Nephron progenitor cell (in vitro differentiated cells): ENCODE measurements around the gene RAD51B.

Source experiments
- DNase-seq: peaks from one replicate; pipeline ENCODE4 v3.0.0; 2021
- H3K27ac Mint-ChIP-seq: 2 replicates; pipeline ENCODE4 v1.8.0; 2021; ENCODE audit warnings: mild to moderate bottlenecking, moderate library complexity, mixed read lengths
- H3K27me3 Mint-ChIP-seq: 2 replicates; pipeline ENCODE4 v1.8.0; 2021; ENCODE audit warnings: mild to moderate bottlenecking, low read depth, mixed read lengths; ENCODE audit not compliant: poor library complexity
- H3K36me3 Mint-ChIP-seq: 2 replicates; pipeline ENCODE4 v1.8.0; 2021; ENCODE audit warnings: low read depth, mixed read lengths
- H3K4me1 Mint-ChIP-seq: 2 replicates; pipeline ENCODE4 v1.8.0; 2021; ENCODE audit warnings: mixed read lengths
- H3K4me3 Mint-ChIP-seq: 2 replicates; pipeline ENCODE4 v1.8.0; 2021; ENCODE audit warnings: mild to moderate bottlenecking, moderate library complexity, mixed read lengths
- H3K9me3 Mint-ChIP-seq: 2 replicates; pipeline ENCODE4 v1.8.0; 2021; ENCODE audit warnings: mild to moderate bottlenecking, moderate library complexity, mixed read lengths
- TF ChIP-seq, protein P1 (sequence below): fragments of 200-600 bp; sonication (generic); IDR thresholded peaks from 2 replicates; pipeline ENCODE4 v1.5.0; 2021; ENCODE audit warnings: antibody characterized with exemption

Gene RAD51B

DNA sequence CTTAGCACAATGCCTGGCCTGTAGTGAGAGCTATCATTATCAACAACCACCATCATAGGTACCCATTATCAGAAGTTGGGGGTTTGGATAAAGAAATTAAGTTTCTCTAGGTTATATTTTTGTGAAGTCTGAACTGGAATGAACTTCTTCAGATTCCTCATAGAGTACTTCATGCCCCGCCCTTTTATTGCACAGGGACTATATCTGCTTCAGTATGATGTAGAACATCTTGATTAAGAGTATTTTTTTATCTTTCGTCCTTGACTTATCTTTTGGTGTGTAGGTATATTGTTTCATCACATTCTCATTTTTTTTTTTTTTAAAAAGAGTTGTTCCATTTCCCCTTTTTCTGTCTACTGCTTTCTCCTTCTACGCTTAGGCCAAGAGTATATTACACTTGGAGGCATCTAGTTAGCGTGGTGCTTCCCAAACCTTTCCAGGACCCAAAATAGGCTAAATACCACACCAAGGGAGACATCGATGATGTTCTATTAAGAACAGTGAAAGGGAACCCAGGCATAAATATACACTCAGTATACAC, 505.8 kb downstream of the RAD51B start:
- Mint-ChIP-seq H3K9me3 (no peaks in the 10 kb centered on the region), H3K4me1 (peaks cover 29% of the 10 kb centered on the region), H3K27me3 (no peaks in the 10 kb centered on the region), H3K27ac (no peak overlapping the region), H3K4me3 (no peak overlapping the region), H3K36me3 (no peaks in the 10 kb centered on the region)
- no peak for DNase-seq
- TF ChIP-seq, protein P1, sequence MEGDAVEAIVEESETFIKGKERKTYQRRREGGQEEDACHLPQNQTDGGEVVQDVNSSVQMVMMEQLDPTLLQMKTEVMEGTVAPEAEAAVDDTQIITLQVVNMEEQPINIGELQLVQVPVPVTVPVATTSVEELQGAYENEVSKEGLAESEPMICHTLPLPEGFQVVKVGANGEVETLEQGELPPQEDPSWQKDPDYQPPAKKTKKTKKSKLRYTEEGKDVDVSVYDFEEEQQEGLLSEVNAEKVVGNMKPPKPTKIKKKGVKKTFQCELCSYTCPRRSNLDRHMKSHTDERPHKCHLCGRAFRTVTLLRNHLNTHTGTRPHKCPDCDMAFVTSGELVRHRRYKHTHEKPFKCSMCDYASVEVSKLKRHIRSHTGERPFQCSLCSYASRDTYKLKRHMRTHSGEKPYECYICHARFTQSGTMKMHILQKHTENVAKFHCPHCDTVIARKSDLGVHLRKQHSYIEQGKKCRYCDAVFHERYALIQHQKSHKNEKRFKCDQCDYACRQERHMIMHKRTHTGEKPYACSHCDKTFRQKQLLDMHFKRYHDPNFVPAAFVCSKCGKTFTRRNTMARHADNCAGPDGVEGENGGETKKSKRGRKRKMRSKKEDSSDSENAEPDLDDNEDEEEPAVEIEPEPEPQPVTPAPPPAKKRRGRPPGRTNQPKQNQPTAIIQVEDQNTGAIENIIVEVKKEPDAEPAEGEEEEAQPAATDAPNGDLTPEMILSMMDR, result no peak

GRCh38 chr14:68327231-68327630, 507.7 kb downstream of the RAD51B start:
- H3K36me3 Mint-ChIP-seq, result no peaks in the 10 kb centered on the region
- no peak overlapping the region for H3K4me3 Mint-ChIP-seq
- no peak for DNase-seq

GRCh38 chr14:68328509-68328908, 508.9 kb downstream of the RAD51B start:
- Mint-ChIP-seq H3K27me3 (no peaks in the 10 kb centered on the region), H3K27ac (no peak overlapping the region), H3K36me3 (no peaks in the 10 kb centered on the region), H3K4me3 (no peak overlapping the region), H3K9me3 (no peaks in the 10 kb centered on the region), H3K4me1 (peaks cover 27% of the 10 kb centered on the region)
- no peak for DNase-seq
- TF ChIP-seq, protein P1, result no peak

More at GRCh38 chr14:68327231-68327630, 507.7 kb downstream of the RAD51B start:
- Mint-ChIP-seq H3K9me3 (no peaks in the 10 kb centered on the region), H3K4me1 (peaks cover 27% of the 10 kb centered on the region), H3K27ac (no peak overlapping the region), H3K27me3 (no peaks in the 10 kb centered on the region)
- TF ChIP-seq, protein P1, result no peak

GRCh38 chr14:68331426-68331825, 511.8 kb downstream of the RAD51B start:
- Mint-ChIP-seq H3K36me3 (no peaks in the 10 kb centered on the region), H3K4me3 (no peak overlapping the region), H3K4me1 (peaks cover 27% of the 10 kb centered on the region), H3K9me3 (no peaks in the 10 kb centered on the region), H3K27ac (peak overlapping the region; percentile 40), H3K27me3 (no peaks in the 10 kb centered on the region)
- TF ChIP-seq, protein P1, result no peak
- no peak for DNase-seq

- TF ChIP-seq, protein P1, result no peak
- Mint-ChIP-seq H3K9me3 (no peaks in the 10 kb centered on the region), H3K27ac (peak overlapping the region; percentile 57), H3K36me3 (no peaks in the 10 kb centered on the region), H3K4me1 (peaks cover 27% of the 10 kb centered on the region), H3K4me3 (no peak overlapping the region), H3K27me3 (no peaks in the 10 kb centered on the region)
- DNase-seq, result no peak
These were observed 512.4 kb downstream of the RAD51B start for GRCh38 chr14:68331991-68332390.

- no peak overlapping the region for H3K4me3 Mint-ChIP-seq
- H3K36me3 Mint-ChIP-seq, result peaks cover 4% of the 10 kb centered on the region
- H3K27ac Mint-ChIP-seq, result no peak overlapping the region
- peaks cover 2% of the 10 kb centered on the region for H3K9me3 Mint-ChIP-seq
- DNase-seq, result no peak
- TF ChIP-seq, protein P1, result no peak
- peaks cover 22% of the 10 kb centered on the region for H3K4me1 Mint-ChIP-seq
- no peaks in the 10 kb centered on the region for H3K27me3 Mint-ChIP-seq
These were observed 513.7 kb downstream of the RAD51B start for GRCh38 chr14:68333262-68333661.
